ENCODE results near the gene CYBA.
"Not testable (repeated sequence)": the region's sequence is repeated elsewhere in the genome, so short reads cannot be mapped to it uniquely, and the experiment has no call there.

The CYBA gene

DNA sequence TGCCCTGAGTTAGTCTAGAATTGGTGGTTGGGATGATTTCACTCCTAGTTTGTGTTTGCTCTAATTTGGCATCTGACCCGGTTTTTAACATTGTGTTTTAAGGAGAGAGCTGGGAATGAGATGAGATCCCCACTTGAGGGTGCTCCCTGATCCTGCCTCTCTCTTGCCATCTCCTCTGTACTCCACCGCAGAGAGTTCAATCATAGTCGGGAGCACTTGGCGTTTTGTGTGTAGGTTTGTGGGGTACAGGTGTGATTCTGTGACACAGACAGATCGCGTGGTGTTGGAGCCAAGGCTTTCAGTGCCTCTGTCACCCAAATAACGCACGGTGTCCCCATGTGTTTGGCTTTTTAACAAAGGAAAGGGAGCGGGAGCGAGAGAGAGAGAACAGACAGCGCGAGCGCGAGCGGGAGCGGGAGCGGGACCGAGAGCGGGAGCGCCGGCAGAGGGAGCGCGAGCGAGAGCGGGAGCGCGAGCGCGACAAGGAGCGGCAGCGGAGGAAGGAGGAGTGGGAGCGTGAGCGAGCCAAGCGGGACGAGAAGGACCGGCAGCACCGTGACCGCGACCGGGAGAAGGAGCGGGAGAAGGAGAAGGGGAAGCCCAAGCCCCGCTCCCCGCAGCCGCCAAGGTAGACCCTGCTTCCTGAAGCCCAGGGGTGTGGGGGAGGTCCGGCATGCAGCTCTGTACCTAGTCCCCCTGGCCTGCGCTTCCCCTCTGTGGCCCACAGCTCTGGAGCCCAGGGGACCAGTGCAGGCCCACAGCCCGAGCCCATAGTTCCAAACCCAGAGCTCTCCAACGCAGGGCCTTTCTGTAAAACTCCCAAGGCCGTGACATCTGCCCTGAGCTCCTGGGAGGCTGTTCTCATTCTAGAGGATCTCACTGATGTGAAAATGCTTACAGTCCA lies 39.7 kb downstream of the CYBA start:
- DNase-seq (ENCODE audit: low read depth) = no peak

DNA sequence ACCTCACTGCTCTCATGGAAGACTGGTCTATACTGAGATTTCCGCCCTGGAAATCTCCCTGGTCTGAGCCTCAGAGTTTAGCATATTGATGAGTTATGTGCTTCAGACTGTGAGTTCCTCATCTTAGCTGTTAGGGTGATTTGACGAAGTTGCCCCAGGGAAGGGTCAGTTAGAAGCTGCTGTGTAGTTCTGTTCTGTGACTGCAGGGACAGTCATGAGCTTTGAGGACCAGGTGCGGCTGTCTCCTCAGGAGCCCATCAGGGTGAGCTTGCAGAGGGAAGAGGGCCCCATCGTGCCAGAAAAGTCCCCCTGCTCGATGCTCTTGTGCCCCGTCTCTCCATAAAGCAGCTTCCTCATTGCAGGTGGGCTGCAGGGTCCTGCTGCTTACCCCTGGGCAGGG lies 40.8 kb downstream of the CYBA start:
- DNase-seq (ENCODE audit: low read depth) = no peak

DNA sequence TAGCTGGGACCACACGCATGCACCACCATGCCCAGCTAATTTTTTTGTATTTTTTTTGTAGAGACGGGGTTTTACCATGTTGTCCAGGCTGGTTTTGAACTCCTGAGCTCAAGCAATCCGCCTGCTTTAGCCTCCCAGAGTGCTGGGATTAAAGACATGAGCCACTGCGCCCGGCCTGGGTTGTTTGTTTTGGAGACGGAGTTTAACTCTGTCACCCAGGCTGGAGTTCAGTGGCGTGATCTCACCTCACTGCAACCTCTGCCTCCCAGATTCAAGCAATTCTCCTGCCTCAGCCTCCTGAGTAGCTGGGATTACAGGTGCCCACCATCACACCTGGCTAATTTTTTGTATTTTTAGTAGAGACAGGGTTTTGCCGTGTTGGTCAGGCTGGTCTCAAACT lies 41.4 kb downstream of the CYBA start:
- not testable (repeated sequence) for DNase-seq (ENCODE audit: low read depth)

DNA sequence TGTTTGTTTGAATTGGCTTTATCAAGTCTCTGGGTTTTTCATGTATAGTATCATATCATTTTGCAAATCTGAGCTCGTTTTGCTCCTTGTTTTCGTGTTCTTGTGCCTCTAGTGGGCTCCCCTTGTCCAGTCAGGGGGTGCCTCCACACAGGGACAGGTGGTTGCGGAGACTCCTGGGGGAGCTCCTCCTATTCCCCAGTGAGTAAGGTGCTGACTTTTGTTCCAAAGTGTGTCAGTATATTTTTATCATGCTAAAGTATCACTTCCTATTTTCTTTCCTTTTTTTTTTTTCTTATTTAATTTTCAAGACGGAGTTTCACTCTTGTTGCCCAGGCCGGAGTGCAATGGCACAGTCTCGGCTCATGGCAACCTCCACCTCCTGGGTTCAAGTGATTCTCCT lies 42.8 kb downstream of the CYBA start:
- DNase-seq (ENCODE audit: low read depth) = no peak

DNA sequence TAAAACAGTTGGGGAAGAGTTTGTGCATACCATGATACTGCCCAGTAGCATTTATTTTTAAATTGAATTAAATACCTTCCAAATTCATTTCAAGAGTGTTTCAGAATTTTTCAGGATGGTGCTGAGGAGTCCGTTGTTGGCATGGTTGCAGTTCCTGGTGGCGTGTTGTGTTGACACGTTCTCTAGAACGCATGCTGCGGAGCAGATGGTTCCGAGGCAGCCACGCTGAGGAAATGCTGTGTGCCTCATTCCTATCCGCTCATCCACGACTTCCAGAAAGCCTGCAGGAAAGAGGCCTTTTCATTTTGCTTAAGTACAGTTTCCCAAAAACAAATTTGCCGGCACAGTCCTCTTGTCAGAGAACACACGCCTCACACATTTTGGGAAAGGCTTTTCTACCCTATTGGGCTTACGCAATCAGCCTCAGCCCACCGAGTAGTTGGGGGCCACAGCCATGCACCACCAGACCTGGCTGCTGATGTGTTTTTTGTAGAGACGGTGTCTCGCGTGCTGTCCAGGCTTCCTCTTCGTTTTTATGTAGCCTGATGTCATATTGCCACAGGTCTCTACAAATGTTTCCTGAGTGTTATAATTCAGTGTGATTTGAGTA lies 44.6 kb downstream of the CYBA start:
- no peak for DNase-seq (ENCODE audit: low read depth)

DNA sequence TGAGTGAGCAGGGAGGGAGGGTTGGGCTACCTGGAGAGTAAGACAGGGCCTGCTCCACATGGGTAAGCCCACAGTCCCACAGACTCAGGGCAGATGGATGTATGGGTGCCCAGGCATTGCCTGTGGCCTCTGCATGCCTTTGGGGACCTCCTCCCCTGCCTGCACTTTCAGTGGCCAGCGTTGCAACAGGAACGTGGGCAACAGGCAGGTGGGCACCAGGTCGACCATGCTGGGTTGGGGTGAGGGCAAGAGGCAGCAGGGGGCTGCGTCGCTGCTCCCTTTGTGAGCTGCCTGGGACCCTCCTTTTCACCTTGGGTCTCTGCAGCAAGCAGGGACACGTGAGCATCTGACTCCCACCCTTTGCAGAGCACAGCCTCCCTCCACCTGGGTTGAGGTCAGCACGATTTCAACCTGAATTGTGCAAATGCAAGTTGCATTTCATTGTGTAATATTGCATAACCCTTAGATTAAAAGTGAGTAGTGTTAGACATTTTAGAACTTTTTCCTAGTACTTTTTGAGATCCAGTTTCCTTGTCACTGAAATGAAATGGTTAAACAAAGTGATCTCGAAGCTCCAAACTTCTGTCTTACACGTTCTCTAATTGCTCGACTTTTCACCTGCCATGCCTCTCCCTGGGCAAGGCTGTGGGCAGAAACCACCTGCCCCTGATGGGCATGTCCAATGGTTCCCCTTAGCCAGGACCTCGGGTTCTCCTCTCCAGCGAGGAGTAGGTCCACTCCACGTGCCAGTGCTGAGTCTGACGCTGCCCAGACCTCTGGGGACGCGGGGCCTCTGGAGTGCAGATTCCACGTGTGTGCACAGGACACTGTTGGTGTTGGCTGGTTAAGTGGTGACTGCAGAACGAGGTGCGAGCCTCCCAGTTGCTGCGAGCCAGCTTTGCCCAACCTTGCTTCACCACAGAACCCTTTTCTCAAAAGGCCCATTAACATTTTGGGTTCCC lies 45.4 kb downstream of the CYBA start:
- DNase-seq (ENCODE audit: low read depth) = no peak

GRCh38 chr16:88602091-88602490 lies 48.8 kb downstream of the CYBA start:
- no peak for DNase-seq (ENCODE audit: low read depth)

- DNase-seq (ENCODE audit: low read depth) = no peak
Measured at GRCh38 chr16:88601313-88602036, 49.4 kb downstream of the CYBA start.

GRCh38 chr16:88600539-88600896 lies 50.3 kb downstream of the CYBA start:
- DNase-seq (ENCODE audit: low read depth) = no peak

DNA sequence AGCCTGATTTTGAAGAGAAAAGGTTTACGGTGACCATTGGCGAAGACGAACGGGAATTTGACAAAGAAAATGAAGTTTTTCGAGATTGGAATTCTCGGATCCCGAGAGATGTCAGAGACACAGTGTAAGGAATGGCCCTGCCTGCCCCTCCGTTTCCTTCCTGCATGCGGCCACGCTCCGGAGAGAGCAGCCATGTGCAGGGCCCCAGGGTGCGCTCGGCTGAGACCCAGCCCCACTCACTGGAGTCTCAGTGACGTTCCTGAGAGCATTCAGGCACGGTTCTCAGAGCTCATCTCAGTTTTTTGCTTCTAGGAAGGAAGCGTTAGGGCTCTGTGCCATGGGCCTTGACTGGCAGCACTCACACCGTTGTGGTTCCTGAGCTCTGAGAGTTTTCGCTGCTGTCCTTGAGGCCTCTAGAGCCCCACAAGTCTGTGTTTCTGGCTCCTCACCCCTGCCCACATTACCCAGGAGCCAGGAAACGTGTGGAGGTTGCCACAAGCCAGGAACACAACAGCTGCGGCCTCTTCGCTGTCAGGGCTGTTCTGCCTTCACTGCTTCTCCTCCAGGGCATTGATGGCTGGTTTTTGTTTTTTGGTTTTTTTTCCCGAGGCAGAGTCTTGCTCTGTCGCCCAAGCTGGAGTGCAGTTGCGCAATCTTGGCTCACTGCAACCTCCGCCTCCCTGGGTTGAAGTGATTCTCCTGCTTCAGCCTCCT lies 50.9 kb downstream of the CYBA start:
- DNase-seq (ENCODE audit: low read depth) = no peak

GRCh38 chr16:88599092-88599733 lies 51.6 kb downstream of the CYBA start:
- no peak for DNase-seq (ENCODE audit: low read depth)

- DNase-seq (ENCODE audit: low read depth) = no peak
Measured at GRCh38 chr16:88597856-88598491, 52.9 kb downstream of the CYBA start.

DNA sequence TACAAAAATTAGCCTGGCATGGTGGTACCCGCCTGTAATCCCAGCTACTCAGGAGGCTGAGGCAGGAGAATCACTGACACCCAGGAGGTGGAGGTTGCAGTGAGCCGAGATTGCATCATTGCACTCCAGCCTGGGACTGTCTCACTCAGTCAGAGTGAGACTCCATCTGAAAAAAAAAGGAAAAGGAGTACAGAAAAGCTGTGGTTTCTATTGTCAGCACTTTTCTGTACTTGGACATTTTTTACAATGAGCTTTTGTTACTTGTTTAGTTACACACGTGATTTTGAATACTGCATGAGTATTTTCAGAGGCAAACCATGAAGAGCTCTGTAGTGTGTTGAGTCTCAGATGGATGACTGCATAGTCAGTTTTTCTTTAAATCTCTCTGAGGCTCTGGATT lies 54.4 kb downstream of the CYBA start:
- DNase-seq (ENCODE audit: low read depth) = no peak

- DNase-seq (ENCODE audit: low read depth) = no peak
Measured at GRCh38 chr16:88595921-88596320, 54.9 kb downstream of the CYBA start.

- DNase-seq (ENCODE audit: low read depth) = no peak
Measured at GRCh38 chr16:88595101-88595500, 55.8 kb downstream of the CYBA start.

- no peak for DNase-seq (ENCODE audit: low read depth)
Measured at GRCh38 chr16:88593910-88594309, 56.9 kb downstream of the CYBA start.

DNA sequence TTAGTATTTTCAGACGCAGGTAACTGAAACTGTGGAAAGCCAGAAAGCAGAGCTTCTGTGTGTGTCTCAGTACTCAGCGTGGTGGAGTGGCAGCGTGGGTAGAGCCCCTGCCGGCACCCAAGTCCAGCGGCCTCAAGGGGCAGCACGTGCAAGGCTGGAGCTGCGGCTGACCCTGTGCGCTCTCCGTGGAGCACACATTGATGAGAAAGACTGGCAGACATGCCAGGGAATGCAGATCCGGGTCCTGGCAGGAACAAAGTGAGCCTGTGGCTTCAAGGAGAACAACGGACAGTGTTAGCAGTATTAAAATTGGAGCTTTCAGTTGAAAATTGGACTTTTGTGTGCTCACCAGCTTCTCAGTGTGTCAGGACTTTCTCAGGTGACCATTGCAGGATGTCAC lies 57.4 kb downstream of the CYBA start:
- no peak for DNase-seq (ENCODE audit: low read depth)
